ENCODE measurements around the gene ISCU. TPM values are rescaled to one million over a fixed set of nuclear protein-coding genes. Genes with fewer than 3 reads are reported as not detected.

ISCU gene
- total and polyA plus RNA-seq, 9 of the 15 experiments (the other 6 are each of a cell fraction or from before 2014, with no cell fraction given), result 15.9 to 92.5 (median 77.3) TPM

DNA sequence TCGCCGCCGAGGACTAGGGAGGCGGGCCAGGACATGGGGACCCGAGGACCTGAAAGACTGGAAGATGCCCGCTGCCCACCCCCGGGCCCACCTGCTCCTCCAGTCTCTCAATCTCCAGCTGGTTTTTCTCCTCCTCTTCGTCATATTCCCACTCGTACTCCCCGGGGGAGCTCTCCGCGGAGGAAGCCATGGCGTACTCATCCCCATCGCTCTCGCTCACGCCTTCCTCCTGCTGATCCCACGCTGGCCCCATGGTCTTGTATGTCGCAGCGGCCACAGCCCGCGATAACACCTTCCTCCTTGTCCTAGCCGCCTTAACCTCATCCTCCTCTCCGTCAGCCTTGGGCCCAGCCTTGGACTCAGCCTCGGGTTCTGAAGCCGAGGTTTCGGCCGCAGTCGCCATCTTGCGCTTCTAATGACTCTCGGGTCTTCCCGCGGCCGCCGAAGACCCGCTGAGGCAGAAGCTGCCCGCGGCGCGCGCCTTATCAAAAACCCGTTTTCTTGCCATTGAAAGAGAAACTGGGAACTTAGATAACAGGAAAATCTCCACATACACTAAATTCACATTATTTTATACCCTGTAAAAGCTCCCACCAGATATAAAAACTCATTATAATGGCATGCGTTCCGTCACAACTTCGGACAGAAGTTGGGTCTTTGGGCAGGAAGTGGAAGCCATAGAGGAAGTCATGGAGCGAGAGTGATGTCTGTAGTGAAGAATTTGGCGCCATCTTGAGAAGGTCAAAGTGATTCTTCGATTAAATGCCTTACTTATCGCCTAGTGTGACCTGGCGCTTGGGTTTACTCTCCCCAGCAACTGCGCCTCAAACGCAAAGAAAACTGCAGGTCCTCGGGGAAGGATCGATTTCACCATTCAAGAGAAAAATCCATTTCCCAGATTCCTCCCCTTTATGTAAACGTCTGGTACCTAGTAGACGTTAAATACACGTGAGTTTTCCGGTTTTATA lies 1.4 kb upstream of the ISCU start, which contains the start of gene SART3 (continued):
- peak; percentile 83 for TF ChIP-seq KDM5B (IDR thresholded peaks at IDR 0.05; ENCODE audit: insufficient replicate concordance, low read depth, low read length)
- TF ChIP-seq ELF1 (tag; IDR thresholded peaks at IDR 0.05), result peak; percentile 96
- peak; percentile 42; the same call in 1 of the 2 replicates for TF ChIP-seq GATAD2A (IDR thresholded peaks at IDR 0.05)
- TF ChIP-seq ZNF311 (CRISPR knock-in tag; IDR thresholded peaks at IDR 0.05), result no peak
- no peak for TF ChIP-seq ESRRA (IDR thresholded peaks at IDR 0.05; ENCODE audit: borderline replicate concordance, low read depth)
- peak; percentile 87 for TF ChIP-seq NFE2 (IDR thresholded peaks at IDR 0.05; ENCODE audit: low read depth)
- TF ChIP-seq ZNF436 (CRISPR knock-in tag; IDR thresholded peaks at IDR 0.05), result no peak
- TF ChIP-seq KAT7 (CRISPR knock-in tag; IDR thresholded peaks at IDR 0.05; ENCODE audit: borderline replicate concordance), result no peak
- no peak for TF ChIP-seq ZNF785 (CRISPR knock-in tag; IDR thresholded peaks at IDR 0.05)
- TF ChIP-seq ZNF263 (CRISPR knock-in tag; IDR thresholded peaks at IDR 0.05; ENCODE audit: borderline replicate concordance), result peak; percentile 46; the same call in 1 of the 2 replicates
- TF ChIP-seq, protein P1, sequence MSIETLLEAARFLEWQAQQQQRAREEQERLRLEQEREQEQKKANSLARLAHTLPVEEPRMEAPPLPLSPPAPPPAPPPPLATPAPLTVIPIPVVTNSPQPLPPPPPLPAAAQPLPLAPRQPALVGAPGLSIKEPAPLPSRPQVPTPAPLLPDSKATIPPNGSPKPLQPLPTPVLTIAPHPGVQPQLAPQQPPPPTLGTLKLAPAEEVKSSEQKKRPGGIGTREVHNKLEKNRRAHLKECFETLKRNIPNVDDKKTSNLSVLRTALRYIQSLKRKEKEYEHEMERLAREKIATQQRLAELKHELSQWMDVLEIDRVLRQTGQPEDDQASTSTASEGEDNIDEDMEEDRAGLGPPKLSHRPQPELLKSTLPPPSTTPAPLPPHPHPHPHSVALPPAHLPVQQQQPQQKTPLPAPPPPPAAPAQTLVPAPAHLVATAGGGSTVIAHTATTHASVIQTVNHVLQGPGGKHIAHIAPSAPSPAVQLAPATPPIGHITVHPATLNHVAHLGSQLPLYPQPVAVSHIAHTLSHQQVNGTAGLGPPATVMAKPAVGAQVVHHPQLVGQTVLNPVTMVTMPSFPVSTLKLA (conservative IDR thresholded peaks at IDR 0.05), result peak; percentile 73 to 84
- no peak for TF ChIP-seq ARNT (IDR thresholded peaks at IDR 0.05)
- peak; percentile 80 for TF ChIP-seq DIDO1 (tag; IDR thresholded peaks at IDR 0.05; ENCODE audit: low read depth)
- TF ChIP-seq KLF10 (CRISPR knock-in tag; IDR thresholded peaks at IDR 0.05), result no peak
- no peak for TF ChIP-seq NCOA6 (IDR thresholded peaks at IDR 0.05)
- TF ChIP-seq SRSF1 (IDR thresholded peaks at IDR 0.05; ENCODE audit: low read depth, low read length), result no peak
- no peak for TF ChIP-seq MAFF (IDR thresholded peaks at IDR 0.05; ENCODE audit: low read length)
- no peak for TF ChIP-seq RFX7 (CRISPR knock-in tag; IDR thresholded peaks at IDR 0.05)
- no peak for TF ChIP-seq ATF1 (CRISPR knock-in tag; IDR thresholded peaks at IDR 0.05)
- peak; percentile 94 for TF ChIP-seq ATF1 (tag; IDR thresholded peaks at IDR 0.05)
- TF ChIP-seq CHCHD3 (CRISPR knock-in tag; IDR thresholded peaks at IDR 0.05), result no peak
- no peak for TF ChIP-seq MTA3 (IDR thresholded peaks at IDR 0.05; ENCODE audit: borderline replicate concordance)
- TF ChIP-seq, protein P2, sequence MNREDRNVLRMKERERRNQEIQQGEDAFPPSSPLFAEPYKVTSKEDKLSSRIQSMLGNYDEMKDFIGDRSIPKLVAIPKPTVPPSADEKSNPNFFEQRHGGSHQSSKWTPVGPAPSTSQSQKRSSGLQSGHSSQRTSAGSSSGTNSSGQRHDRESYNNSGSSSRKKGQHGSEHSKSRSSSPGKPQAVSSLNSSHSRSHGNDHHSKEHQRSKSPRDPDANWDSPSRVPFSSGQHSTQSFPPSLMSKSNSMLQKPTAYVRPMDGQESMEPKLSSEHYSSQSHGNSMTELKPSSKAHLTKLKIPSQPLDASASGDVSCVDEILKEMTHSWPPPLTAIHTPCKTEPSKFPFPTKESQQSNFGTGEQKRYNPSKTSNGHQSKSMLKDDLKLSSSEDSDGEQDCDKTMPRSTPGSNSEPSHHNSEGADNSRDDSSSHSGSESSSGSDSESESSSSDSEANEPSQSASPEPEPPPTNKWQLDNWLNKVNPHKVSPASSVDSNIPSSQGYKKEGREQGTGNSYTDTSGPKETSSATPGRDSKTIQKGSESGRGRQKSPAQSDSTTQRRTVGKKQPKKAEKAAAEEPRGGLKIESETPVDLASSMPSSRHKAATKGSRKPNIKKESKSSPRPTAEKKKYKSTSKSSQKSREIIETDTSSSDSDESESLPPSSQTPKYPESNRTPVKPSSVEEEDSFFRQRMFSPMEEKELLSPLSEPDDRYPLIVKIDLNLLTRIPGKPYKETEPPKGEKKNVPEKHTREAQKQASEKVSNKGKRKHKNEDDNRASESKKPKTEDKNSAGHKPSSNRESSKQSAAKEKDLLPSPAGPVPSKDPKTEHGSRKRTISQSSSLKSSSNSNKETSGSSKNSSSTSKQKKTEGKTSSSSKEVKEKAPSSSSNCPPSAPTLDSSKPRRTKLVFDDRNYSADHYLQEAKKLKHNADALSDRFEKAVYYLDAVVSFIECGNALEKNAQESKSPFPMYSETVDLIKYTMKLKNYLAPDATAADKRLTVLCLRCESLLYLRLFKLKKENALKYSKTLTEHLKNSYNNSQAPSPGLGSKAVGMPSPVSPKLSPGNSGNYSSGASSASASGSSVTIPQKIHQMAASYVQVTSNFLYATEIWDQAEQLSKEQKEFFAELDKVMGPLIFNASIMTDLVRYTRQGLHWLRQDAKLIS (CRISPR knock-in tag; IDR thresholded peaks at IDR 0.05), result 0 out of 2 replicates have a peak, but pooled peaks have one; percentile 53
- TF ChIP-seq JUND (IDR thresholded peaks at IDR 0.05; ENCODE audit: borderline replicate concordance, low read depth, low read length), result peak; percentile 62
- TF ChIP-seq JUND (tag; IDR thresholded peaks at IDR 0.05; ENCODE audit: borderline replicate concordance, low read depth, low read length), result peak; percentile 82; the same call in 2 of the 3 replicates
- no peak for TF ChIP-seq ZFP36 (IDR thresholded peaks at IDR 0.05; ENCODE audit: low read depth, low read length, partially characterized antibody)
